Neuronal stem cell (in vitro differentiated cells): ENCODE measurements around the gene PDZRN3.

Source experiments
- DNase-seq: peaks from one replicate; pipeline ENCODE4 v3.0.0-alpha.2; 2013; ENCODE audit warnings: low spot score
- H2AFZ ChIP-seq: one replicate; pipeline ENCODE4 v1.6.1; 2013; ENCODE audit warnings: mild to moderate bottlenecking, low read length, inconsistent platforms
- H2AK5ac ChIP-seq: 2 replicates; pipeline ENCODE4 v1.6.1; 2013; ENCODE audit warnings: low read depth, mild to moderate bottlenecking, inconsistent platforms, low read length, moderate library complexity, mixed read lengths
- H2BK120ac ChIP-seq: 2 replicates; pipeline ENCODE4 v1.6.1; 2013; ENCODE audit warnings: low read depth, mild to moderate bottlenecking, inconsistent platforms, low read length, moderate library complexity, mixed read lengths
- H2BK12ac ChIP-seq: one replicate; pipeline ENCODE4 v1.6.1; 2013; ENCODE audit warnings: low read length, inconsistent platforms
- H2BK15ac ChIP-seq: 2 replicates; pipeline ENCODE4 v1.6.1; 2013; ENCODE audit warnings: mild to moderate bottlenecking, low read length, inconsistent platforms, mixed read lengths
- H2BK5ac ChIP-seq: one replicate; pipeline ENCODE4 v1.6.1; 2013; ENCODE audit warnings: inconsistent platforms, mild to moderate bottlenecking, low read length, moderate library complexity
- H3K14ac ChIP-seq: one replicate; pipeline ENCODE4 v1.6.1; 2013; ENCODE audit warnings: low read length, inconsistent platforms
- H3K18ac ChIP-seq: 2 replicates; pipeline ENCODE4 v1.6.1; 2013; ENCODE audit warnings: low read length, inconsistent platforms
- H3K23ac ChIP-seq: 2 replicates; pipeline ENCODE4 v1.6.1; 2013; ENCODE audit warnings: low read depth, mild to moderate bottlenecking, mixed read lengths, low read length, inconsistent platforms; ENCODE audit not compliant: poor library complexity
- H3K27ac ChIP-seq: replicated peaks from 3 replicates; pipeline ENCODE4 v1.5.1; 2013; ENCODE audit warnings: low read length, inconsistent platforms
- H3K27me3 ChIP-seq, 3 experiments: 2 replicates each; pipeline ENCODE4 v1.6.1; 2013; ENCODE audit warnings: low read length in 3 of 3, mild to moderate bottlenecking in 2 of 3, inconsistent platforms in 1 of 3, low read depth in 1 of 3, mixed read lengths in 1 of 3, moderate library complexity in 1 of 3; ENCODE audit not compliant: control insufficient read depth in 3 of 3, insufficient read depth in 3 of 3
- H3K36me3 ChIP-seq, 2 donors: replicated peaks in 1 of 2; 2 replicates each; pipeline ENCODE4 v1.6.1; 2013; ENCODE audit warnings: low read length in 2 of 2; ENCODE audit not compliant: control insufficient read depth in 2 of 2, insufficient read depth in 2 of 2
- H3K4ac ChIP-seq: 2 replicates; pipeline ENCODE4 v1.6.1; 2013; ENCODE audit warnings: inconsistent platforms, mild to moderate bottlenecking, low read length, moderate library complexity
- H3K4me1 ChIP-seq, 2 donors: 1 replicate in 1 of 2; 2 replicates in 1 of 2; pipeline ENCODE4 v1.6.1; 2013; ENCODE audit warnings: low read length in 2 of 2, low read depth in 1 of 2; ENCODE audit not compliant: control insufficient read depth in 2 of 2, insufficient read depth in 1 of 2
- H3K4me2 ChIP-seq: one replicate; pipeline ENCODE4 v1.6.1; 2013; ENCODE audit warnings: mild to moderate bottlenecking, low read length, inconsistent platforms; ENCODE audit not compliant: insufficient read depth, poor library complexity, severe bottlenecking
- H3K4me3 ChIP-seq, 2 donors: 2 replicates each; pipeline ENCODE4 v1.5.1; 2013; ENCODE audit warnings: low read length in 2 of 2, mild to moderate bottlenecking in 2 of 2, inconsistent platforms in 1 of 2, moderate library complexity in 1 of 2
- H3K79me1 ChIP-seq: one replicate; pipeline ENCODE4 v1.6.1; 2013; ENCODE audit warnings: low read depth, mild to moderate bottlenecking, inconsistent platforms, low read length, moderate library complexity
- H3K9ac ChIP-seq: one replicate; pipeline ENCODE4 v1.6.1; 2013; ENCODE audit warnings: mild to moderate bottlenecking, low read depth, low read length, inconsistent platforms; ENCODE audit not compliant: poor library complexity
- H3K9me3 ChIP-seq, 2 donors: replicated peaks in 1 of 2; 2 replicates each; pipeline versions ENCODE3 to v1.6.1; 2013; ENCODE audit warnings: low read length in 2 of 2, mild to moderate bottlenecking in 2 of 2, inconsistent platforms in 1 of 2, low read depth in 1 of 2, mixed read lengths in 1 of 2, moderate library complexity in 1 of 2; ENCODE audit not compliant: control insufficient read depth in 2 of 2, insufficient read depth in 1 of 2
- H4K8ac ChIP-seq: one replicate; pipeline ENCODE4 v1.6.1; 2013; ENCODE audit warnings: low read depth, mild to moderate bottlenecking, inconsistent platforms, low read length, moderate library complexity
- H4K91ac ChIP-seq: one replicate; pipeline ENCODE4 v1.6.1; 2013; ENCODE audit warnings: low read length, low read depth, mild to moderate bottlenecking, inconsistent platforms; ENCODE audit not compliant: poor library complexity
- WGBS, 2 donors: extraction: QIAGEN DNeasy Blood & Tissue Kit; methylation state at CpG; one replicate each; pipeline ENCODE4 v1.1.7; 2013; ENCODE audit warnings: missing lambda C conversion rate in 2 of 2, mixed read lengths in 1 of 2; ENCODE audit not compliant: insufficient read length in 2 of 2, insufficient replicate concordance in 1 of 2; ENCODE audit errors: extremely low coverage in 2 of 2; 5-methylcytosine and 5-hydroxymethylcytosine counted together

Gene PDZRN3

DNA sequence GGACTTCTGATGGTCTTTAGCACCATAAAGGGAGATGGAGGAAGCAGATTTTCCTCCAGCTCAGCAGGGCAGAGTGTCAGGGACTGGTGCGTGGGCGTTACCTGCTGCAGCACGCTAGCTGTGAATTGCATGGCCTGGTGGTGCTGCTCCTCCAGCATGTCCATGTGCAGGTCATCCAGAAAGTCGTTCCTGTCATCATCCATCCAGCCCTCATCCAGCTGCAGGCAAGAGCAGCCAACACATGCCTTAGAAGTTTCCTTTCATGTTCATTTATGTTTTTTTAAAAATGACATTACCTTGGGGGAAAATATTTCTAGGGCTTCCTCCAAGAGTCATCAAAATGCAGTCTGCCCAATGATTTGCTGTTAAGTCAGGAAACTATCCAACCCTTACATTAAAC lies 239.2 kb downstream of the PDZRN3 start:
- H2AFZ ChIP-seq = no peak overlapping the region
- peaks cover 2 to 91% of the 10 kb centered on the region in 2 donors for H3K36me3 ChIP-seq

DNA sequence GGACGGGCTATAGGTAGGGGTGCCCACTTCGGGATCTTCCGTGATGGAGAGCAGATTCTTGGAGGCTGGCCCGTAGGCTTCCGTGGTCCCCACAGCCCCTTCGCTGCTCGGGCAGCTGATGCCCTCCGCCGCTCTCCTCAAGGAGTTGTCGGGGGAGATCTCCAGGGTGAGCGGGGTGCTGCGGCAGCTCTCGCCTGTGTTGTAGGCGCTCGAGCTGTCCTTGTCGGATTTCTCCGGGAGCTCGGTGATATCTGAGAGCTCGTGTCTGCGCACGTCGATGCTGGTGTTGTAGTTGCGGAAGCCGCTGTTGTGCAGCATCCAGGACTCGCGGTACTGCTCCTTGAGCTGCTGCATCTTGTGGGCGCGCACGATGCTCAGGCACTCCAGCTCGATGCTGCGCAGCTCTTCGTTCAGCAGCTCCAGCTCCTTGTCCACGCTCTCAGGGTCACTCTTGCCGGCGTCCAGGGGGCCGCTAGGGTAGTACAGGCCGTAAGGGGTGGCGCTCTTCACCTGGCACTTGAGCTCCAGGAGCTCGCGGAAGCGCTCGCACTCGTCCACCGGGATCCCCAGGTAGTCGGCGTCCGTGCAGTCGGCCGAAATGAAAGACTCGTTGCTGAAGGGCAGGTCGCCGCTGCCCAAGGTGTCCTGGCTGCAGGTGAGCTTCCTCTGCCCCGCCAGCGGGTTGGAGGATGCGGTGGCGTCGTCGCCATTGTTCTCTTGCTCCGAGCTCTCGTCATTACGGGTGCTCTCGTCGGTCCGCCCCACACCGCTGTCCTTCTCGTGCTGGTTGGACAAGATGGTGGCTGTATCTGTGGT lies 240.4 kb downstream of the PDZRN3 start:
- Histone ChIP-seq H3K27ac (no peak overlapping the region), H3K9me3 (peaks cover 0 to 1% of the 10 kb centered on the region in 2 donors), H2BK5ac (peak overlapping the region; percentile 44), H3K23ac (no peak overlapping the region), H3K4me3 (no peak overlapping the region), H3K79me1 (no peaks in the 10 kb centered on the region), H2BK12ac (no peak overlapping the region), H4K8ac (no peak overlapping the region), H2AK5ac (no peak overlapping the region), H2BK120ac (no peak overlapping the region), H2BK15ac (peak overlapping the region; percentile 87), H3K4ac (no peak overlapping the region), H2AFZ (no peak overlapping the region), H3K36me3 (peaks cover 2 to 79% of the 10 kb centered on the region in 2 donors), H3K27me3 (no peaks in the 10 kb centered on the region), H3K18ac (peak overlapping the region; percentile 58), H3K4me1 (peaks cover 0 to 2% of the 10 kb centered on the region in 2 donors), H3K9ac (peak overlapping the region; percentile 1), H3K4me2 (no peak overlapping the region), H4K91ac (no peak overlapping the region), H3K14ac (peak overlapping the region; percentile 78)
- no peak for DNase-seq
- no CpG with 5 or more reads among the region's 66 CpGs for WGBS, 2 donors

More for the DNA sequence above, 239.2 kb downstream of the PDZRN3 start:
- Histone ChIP-seq H2BK5ac (no peak overlapping the region), H3K9me3 (peaks cover 0 to 1% of the 10 kb centered on the region in 2 donors), H3K4me1 (peaks cover 0 to 2% of the 10 kb centered on the region in 2 donors), H3K79me1 (no peaks in the 10 kb centered on the region), H4K91ac (no peak overlapping the region), H2AK5ac (no peak overlapping the region), H3K4ac (no peak overlapping the region), H3K14ac (no peak overlapping the region), H2BK12ac (no peak overlapping the region), H3K23ac (no peak overlapping the region), H4K8ac (no peak overlapping the region), H2BK120ac (no peak overlapping the region), H3K27me3 (no peaks in the 10 kb centered on the region), H3K18ac (peak overlapping the region; percentile 24), H3K27ac (no peak overlapping the region), H3K4me3 (no peak overlapping the region), H2BK15ac (no peak overlapping the region), H3K4me2 (no peak overlapping the region), H3K9ac (no peak overlapping the region)
- WGBS, 2 donors = no CpG with 5 or more reads among the region's 4 CpGs
- no peak for DNase-seq

GRCh38 chr3:73383470-73384049 lies 241.2 kb downstream of the PDZRN3 start:
- Histone ChIP-seq H3K36me3 (peaks cover 2 to 71% of the 10 kb centered on the region in 2 donors), H3K4me1 (peaks cover 2 to 4% of the 10 kb centered on the region in 2 donors), H3K4me2 (no peak overlapping the region), H2AFZ (no peak overlapping the region), H3K9ac (no peak overlapping the region), H2BK120ac (no peak overlapping the region), H2BK15ac (peak overlapping the region; percentile 15), H3K79me1 (no peaks in the 10 kb centered on the region), H2BK12ac (peak overlapping the region; percentile 43), H3K14ac (no peak overlapping the region), H4K8ac (no peak overlapping the region), H3K27me3 (no peaks in the 10 kb centered on the region), H3K27ac (no peak overlapping the region), H3K18ac (peak overlapping the region; percentile 68), H3K9me3 (peaks cover 0 to 1% of the 10 kb centered on the region in 2 donors), H4K91ac (no peak overlapping the region), H3K4me3 (no peak overlapping the region), H2BK5ac (peak overlapping the region; percentile 44), H3K23ac (no peak overlapping the region), H3K4ac (no peak overlapping the region), H2AK5ac (no peak overlapping the region)
- no peak for DNase-seq
- no CpG with 5 or more reads among the region's 47 CpGs for WGBS, 2 donors

- no peak overlapping the region for H3K18ac ChIP-seq
- H2BK15ac ChIP-seq = no peak overlapping the region
- no peak overlapping the region for H3K23ac ChIP-seq
- no peak overlapping the region for H2BK12ac ChIP-seq
- H3K4me1 ChIP-seq = peaks cover 5 to 10% of the 10 kb centered on the region in 2 donors
- H3K4me2 ChIP-seq = no peak overlapping the region
- no peak overlapping the region for H3K4me3 ChIP-seq
- H3K36me3 ChIP-seq = peaks cover 2 to 51% of the 10 kb centered on the region in 2 donors
- H3K27ac ChIP-seq = no peak overlapping the region
- no peak overlapping the region for H4K91ac ChIP-seq
- no peak overlapping the region for H2BK120ac ChIP-seq
- H3K14ac ChIP-seq = no peak overlapping the region
- no peak overlapping the region for H3K4ac ChIP-seq
- no peak overlapping the region for H2AFZ ChIP-seq
- no CpG with 5 or more reads among the region's 2 CpGs for WGBS, 2 donors
- H3K79me1 ChIP-seq = no peaks in the 10 kb centered on the region
- no peak overlapping the region for H2AK5ac ChIP-seq
- H2BK5ac ChIP-seq = no peak overlapping the region
- no peak for DNase-seq
- no peaks in the 10 kb centered on the region for H3K27me3 ChIP-seq
- H3K9me3 ChIP-seq = peaks cover 0 to 1% of the 10 kb centered on the region in 2 donors
- no peak overlapping the region for H3K9ac ChIP-seq
- H4K8ac ChIP-seq = no peak overlapping the region
These were observed 243.2 kb downstream of the PDZRN3 start for GRCh38 chr3:73381551-73381950.
